Anterior cingulate cortex (tissue), 58 donors: ENCODE measurements around the gene SYNE1.

Experiments used
- DNase-seq, 58 donors: peaks; one replicate each; lab custom pipeline; 2025; lab: John Stamatoyannopoulos, UW

SYNE1 gene

DNA sequence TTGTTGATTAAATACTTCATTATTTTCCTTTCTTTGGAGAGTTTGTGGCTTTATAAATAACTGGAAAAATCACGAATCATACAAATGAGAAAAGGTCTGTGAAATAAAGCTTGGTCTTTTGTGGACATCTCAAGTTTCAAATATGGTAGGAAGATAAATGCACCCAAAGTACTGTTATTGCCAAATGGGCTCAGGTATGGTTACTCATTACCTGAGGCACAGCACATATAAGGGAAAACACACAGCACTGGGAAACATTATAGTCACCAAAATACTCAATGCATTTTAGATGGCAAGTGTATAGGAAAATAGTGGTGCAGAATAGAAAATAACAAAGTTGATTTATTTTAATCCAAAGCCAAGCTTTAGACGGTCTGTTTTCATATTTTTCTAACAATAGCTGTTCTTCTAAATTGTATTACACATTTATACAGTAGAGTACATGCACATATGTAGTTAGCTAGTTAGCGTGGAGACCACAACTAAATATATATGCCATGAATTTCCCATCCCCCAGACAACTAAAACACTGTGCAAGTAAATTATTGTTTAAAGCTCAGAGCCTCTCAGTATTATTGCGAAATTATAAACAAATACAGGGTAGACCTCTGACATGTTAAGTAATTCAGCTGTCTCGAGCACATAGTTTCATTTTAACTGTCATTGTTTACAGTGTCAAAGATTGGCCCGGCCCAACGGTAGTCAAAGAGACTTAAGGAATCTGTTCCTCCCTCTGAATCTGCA lies 336.0 kb downstream of the SYNE1 start:
- DNase-seq: no peak

- DNase-seq: no peak
These were observed 336.6 kb downstream of the SYNE1 start for GRCh38 chr6:152300517-152300916.

GRCh38 chr6:152298848-152299735 lies 338.1 kb downstream of the SYNE1 start:
- no peak for DNase-seq

GRCh38 chr6:152298055-152298647 lies 339.0 kb downstream of the SYNE1 start:
- no peak for DNase-seq

- no peak for DNase-seq
These were observed 340.4 kb downstream of the SYNE1 start for GRCh38 chr6:152296648-152297376.

DNA sequence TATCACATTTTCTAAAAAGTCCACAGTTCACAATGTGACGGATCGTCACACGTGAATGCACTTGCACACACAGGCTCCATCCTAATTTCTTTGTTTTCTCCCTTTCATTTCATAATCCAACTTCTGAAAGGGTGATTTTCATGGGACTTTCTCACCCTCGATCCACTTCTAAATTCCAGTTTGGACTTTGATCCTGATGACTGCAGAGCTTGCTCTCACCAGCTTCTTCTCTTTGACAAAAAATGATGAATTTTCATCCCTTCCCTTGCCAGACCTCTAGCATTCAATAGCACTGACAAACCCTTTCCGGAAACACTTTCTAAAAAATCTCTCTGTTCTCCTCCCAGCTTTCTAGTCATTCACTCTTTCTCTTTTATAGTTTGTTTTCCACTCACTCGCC lies 341.2 kb downstream of the SYNE1 start:
- DNase-seq: no peak

- no peak for DNase-seq
These were observed 341.8 kb downstream of the SYNE1 start for GRCh38 chr6:152295346-152295745.

DNA sequence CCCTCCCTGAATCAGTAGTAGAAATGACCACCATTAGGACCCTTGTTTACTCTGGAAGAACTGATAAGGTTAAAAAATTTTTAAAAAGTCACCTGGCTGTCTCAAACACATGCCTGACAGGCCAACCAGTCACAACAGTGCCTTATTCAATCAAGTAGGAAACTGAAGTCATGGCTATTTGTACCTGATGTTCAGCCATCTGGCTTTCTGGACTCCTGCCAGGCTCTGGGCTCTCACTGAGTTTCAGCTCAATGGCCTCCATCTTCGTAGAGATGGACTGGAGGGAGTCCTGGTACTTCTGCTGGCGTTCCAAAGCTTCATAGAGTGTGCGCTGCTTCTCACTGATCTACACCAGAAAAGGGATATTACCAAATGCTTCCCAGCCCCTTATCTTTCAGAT lies 343.8 kb downstream of the SYNE1 start:
- DNase-seq: peak in 2 of 58 donors; percentile 9 to 18

- no peak for DNase-seq
These were observed 344.6 kb downstream of the SYNE1 start for GRCh38 chr6:152292555-152292954.

GRCh38 chr6:152290693-152291092 lies 346.5 kb downstream of the SYNE1 start:
- peak in 1 of 58 donors; percentile 13 for DNase-seq

DNA sequence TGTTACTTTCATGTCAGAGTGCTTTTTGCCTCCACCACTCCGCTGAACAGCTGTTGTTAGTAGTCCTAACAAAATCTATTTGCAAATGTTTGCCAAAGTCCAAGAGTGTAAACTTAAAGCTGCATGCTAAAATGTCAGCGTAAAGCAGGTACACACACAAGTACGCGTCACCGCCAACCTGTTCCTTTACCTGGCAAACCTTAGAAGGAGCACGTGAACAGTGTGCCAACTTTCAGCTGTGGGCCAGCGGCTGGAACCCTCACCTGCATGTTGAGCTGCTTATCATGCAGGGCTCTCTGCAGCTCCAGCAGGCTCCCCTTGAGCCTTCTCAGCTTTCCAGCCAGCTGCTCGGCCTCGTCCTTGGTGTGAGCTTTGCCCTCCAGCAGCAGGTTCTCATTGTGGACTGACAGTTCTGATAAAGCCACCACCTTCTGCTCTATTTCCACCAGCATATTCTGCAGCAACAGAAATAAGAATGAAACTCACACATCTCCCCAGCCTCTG lies 359.3 kb downstream of the SYNE1 start:
- DNase-seq: no peak

- DNase-seq: no peak
These were observed 363.5 kb downstream of the SYNE1 start for GRCh38 chr6:152273638-152274037.

DNA sequence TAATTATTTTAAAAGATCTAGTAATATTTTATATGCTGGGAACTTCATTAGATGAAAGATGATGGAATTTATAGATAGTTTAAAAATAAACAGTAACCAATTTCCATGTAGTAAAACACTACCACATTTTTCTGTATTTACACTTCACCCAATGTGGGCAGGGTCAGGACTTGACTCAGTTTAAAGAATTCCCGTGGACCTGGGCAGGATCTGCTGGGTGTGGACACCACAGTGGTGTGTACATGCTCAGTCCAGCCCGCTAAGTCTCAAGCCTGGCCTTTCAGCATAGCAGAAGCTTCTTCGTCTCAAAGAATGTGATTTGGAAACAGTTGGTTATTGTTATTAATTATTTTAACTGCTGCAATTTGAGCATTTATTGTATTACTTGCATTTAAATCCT lies 364.2 kb downstream of the SYNE1 start:
- no peak for DNase-seq

GRCh38 chr6:152272486-152272885 lies 364.7 kb downstream of the SYNE1 start:
- DNase-seq: no peak

- DNase-seq: peak in 3 of 58 donors; percentile 15 to 30 (median 22)
These were observed 365.2 kb downstream of the SYNE1 start for GRCh38 chr6:152271776-152272464.

GRCh38 chr6:152270301-152270925 lies 366.7 kb downstream of the SYNE1 start:
- no peak for DNase-seq

GRCh38 chr6:152268846-152269442 lies 368.2 kb downstream of the SYNE1 start:
- DNase-seq: no peak

DNA sequence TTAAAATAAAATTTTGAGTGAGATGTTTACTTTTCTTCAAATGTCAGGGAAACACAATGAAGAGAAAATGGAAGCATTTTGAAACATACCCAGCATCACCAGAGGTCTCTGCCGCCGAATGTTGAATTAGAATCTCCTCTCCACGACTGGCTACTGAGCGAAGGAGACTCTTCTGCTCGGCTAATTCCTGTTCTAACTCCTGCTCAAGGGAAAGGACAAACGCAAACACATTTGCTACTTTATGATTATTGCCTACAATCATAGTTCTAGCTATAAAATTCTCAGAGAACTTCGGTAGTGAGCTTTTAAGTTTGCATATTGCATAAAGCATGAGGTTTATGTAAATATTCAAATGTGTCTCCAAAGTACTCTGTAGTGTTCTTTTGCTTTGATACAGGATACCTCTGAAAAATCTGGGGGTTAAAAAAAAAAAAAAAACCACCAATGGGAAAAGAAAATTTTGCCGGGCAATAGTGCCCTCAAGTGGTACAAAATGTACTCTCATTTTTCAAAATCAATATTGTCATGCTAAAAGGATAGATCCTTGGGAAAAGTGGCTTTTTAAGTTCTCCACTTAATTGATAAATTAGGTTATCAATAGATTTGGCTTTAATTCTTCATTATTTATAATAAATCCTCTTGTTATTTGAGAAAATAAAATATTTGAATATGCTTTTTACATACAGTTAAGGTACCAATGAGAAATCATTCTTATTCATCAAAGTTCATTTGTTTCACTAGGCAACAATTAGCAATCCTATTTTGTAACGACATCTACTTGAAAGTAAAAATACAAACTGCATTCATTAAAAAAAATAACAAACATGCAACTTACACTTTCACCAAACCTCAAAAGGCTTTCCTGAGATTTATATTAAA lies 369.0 kb downstream of the SYNE1 start:
- peak in 1 of 58 donors; percentile 9 for DNase-seq
